H1 (cell line): ENCODE results near the gene TFAP2E. TPM values are rescaled to one million over a fixed set of nuclear protein-coding genes. Genes with fewer than 3 reads are reported as not detected.

Experiments
- CTCF ChIA-PET: fragments of 300-600 bp; sonication (Branson Sonifier 250); formaldehyde crosslinking; loops from one replicate; lab custom pipeline; 2021; ENCODE audit not compliant: partially characterized antibody; lab: Charles Lee
- POLR2A ChIA-PET: fragments of 300-600 bp; sonication (Branson Sonifier 250); formaldehyde crosslinking; loops from one replicate; lab custom pipeline; 2021; ENCODE audit warnings: inconsistent platforms; ENCODE audit not compliant: partially characterized antibody; lab: Charles Lee
- DNase-seq, 2 experiments: peaks; one replicate each; pipeline versions ENCODE4 v3.0.0 to v3.0.0-alpha.2; 2010 to 2022; ENCODE audit warnings: low spot score in 2 of 2, low read depth in 1 of 2, mixed read lengths in 1 of 2
- FAIRE-seq: peaks from 2 replicates; lab custom pipeline; 2011; peaks lifted over from hg19 to GRCh38; lab: Jason Lieb, UNC
- H2AFZ ChIP-seq: 2 replicates; pipeline ENCODE4 v1.8.1; 2012; ENCODE audit warnings: low read length, inconsistent platforms
- H2AK5ac ChIP-seq: 2 replicates; pipeline ENCODE4 v1.6.1; 2013; ENCODE audit warnings: low read depth, low read length
- H2BK120ac ChIP-seq: replicated peaks from 2 replicates; pipeline ENCODE3; 2013; ENCODE audit warnings: low read depth, low read length, inconsistent platforms
- H2BK12ac ChIP-seq: 2 replicates; pipeline ENCODE4 v1.6.1; 2013; ENCODE audit warnings: low read depth, low read length
- H2BK15ac ChIP-seq: 2 replicates; pipeline ENCODE4 v1.6.1; 2013; ENCODE audit warnings: low read length
- H2BK20ac ChIP-seq: 2 replicates; pipeline ENCODE4 v1.6.1; 2013; ENCODE audit warnings: low read length
- H2BK5ac ChIP-seq: 2 replicates; pipeline ENCODE4 v1.6.1; 2013; ENCODE audit warnings: low read depth, low read length
- H3K14ac ChIP-seq: 2 replicates; pipeline ENCODE4 v1.6.1; 2013; ENCODE audit warnings: inconsistent platforms; ENCODE audit not compliant: insufficient read length
- H3K18ac ChIP-seq: 2 replicates; pipeline ENCODE4 v1.6.1; 2013; ENCODE audit warnings: low read length; ENCODE audit errors: extremely low read depth
- H3K23ac ChIP-seq: 2 replicates; pipeline ENCODE4 v1.6.1; 2013; ENCODE audit warnings: inconsistent platforms; ENCODE audit not compliant: insufficient read length
- H3K23me2 ChIP-seq: 2 replicates; pipeline ENCODE4 v1.6.1; 2013; ENCODE audit warnings: low read depth, low read length
- H3K27ac ChIP-seq: 2 replicates; pipeline ENCODE4 v1.6.1; 2011; ENCODE audit warnings: low read depth, low read length, inconsistent platforms
- H3K27me3 ChIP-seq, 4 experiments: replicated peaks in 1 of 4; 1 replicate in 1 of 4; 2 replicates in 3 of 4; pipeline versions ENCODE4 v1.6.1 to v1.8.1; 2011 to 2013; ENCODE audit warnings: low read length in 3 of 4, mild to moderate bottlenecking in 3 of 4, inconsistent platforms in 2 of 4, mixed read lengths in 2 of 4, moderate library complexity in 1 of 4; ENCODE audit not compliant: control insufficient read depth in 3 of 4, insufficient read depth in 3 of 4; ENCODE audit errors: extremely low read depth in 1 of 4
- H3K36me3 ChIP-seq, 4 experiments: 2 replicates each; pipeline versions ENCODE4 v1.6.1 to v1.8.1; 2011 to 2013; ENCODE audit warnings: mild to moderate bottlenecking in 4 of 4, low read length in 3 of 4, moderate library complexity in 2 of 4, control low read depth in 1 of 4, inconsistent platforms in 1 of 4; ENCODE audit not compliant: insufficient read depth in 4 of 4, control insufficient read depth in 2 of 4
- H3K4ac ChIP-seq: replicated peaks from 2 replicates; pipeline ENCODE3; 2013; ENCODE audit warnings: low read length, low read depth, mixed read lengths, inconsistent platforms; ENCODE audit not compliant: insufficient read length
- H3K4me1 ChIP-seq, 4 experiments: replicated peaks in 1 of 4; 1 replicate in 1 of 4; 2 replicates in 3 of 4; pipeline versions ENCODE4 v1.6.1 to v1.8.1; 2011 to 2013; ENCODE audit warnings: low read length in 3 of 4, inconsistent platforms in 2 of 4, mixed read lengths in 1 of 4; ENCODE audit not compliant: insufficient read depth in 4 of 4, control insufficient read depth in 3 of 4
- H3K4me2 ChIP-seq, 2 experiments: 2 replicates each; pipeline versions ENCODE4 v1.6.1 to v1.8.1; 2011 to 2013; ENCODE audit warnings: low read depth in 2 of 2, low read length in 2 of 2, control low read depth in 1 of 2, inconsistent platforms in 1 of 2, mild to moderate bottlenecking in 1 of 2; ENCODE audit not compliant: insufficient read depth in 1 of 2
- H3K4me3 ChIP-seq, 4 experiments: fragments of 200-600, 300-600 bp in 1 of 4; sonication (generic), shearing (Covaris generic), sonication (Bioruptor Twin) in 1 of 4; 2 replicates each; pipeline versions ENCODE4 v1.5.1 to v1.8.1; 2011 to 2016; ENCODE audit warnings: low read length in 4 of 4, low read depth in 3 of 4, control low read depth in 2 of 4, inconsistent platforms in 2 of 4, mild to moderate bottlenecking in 2 of 4, mixed read lengths in 1 of 4, moderate library complexity in 1 of 4; ENCODE audit not compliant: insufficient read depth in 2 of 4; ENCODE audit errors: extremely low read depth in 1 of 4
- H3K56ac ChIP-seq: replicated peaks from 2 replicates; pipeline ENCODE3; 2013; ENCODE audit warnings: low read depth, mild to moderate bottlenecking, mixed read lengths, low read length, inconsistent platforms; ENCODE audit not compliant: insufficient read length
- H3K79me1 ChIP-seq: 2 replicates; pipeline ENCODE4 v1.6.1; 2013; ENCODE audit warnings: low read depth, low read length, control low read depth
- H3K79me2 ChIP-seq, 2 experiments: 2 replicates each; pipeline versions ENCODE4 v1.6.1 to v1.8.1; 2012 to 2013; ENCODE audit warnings: low read length in 2 of 2, mild to moderate bottlenecking in 2 of 2, inconsistent platforms in 1 of 2; ENCODE audit not compliant: insufficient read depth in 2 of 2, control insufficient read depth in 1 of 2
- H3K9ac ChIP-seq, 4 experiments: replicated peaks in 1 of 4; 1 replicate in 1 of 4; 2 replicates in 3 of 4; pipeline versions ENCODE4 v1.6.1 to v1.8.1; 2011 to 2013; ENCODE audit warnings: low read depth in 3 of 4, low read length in 3 of 4, control low read depth in 2 of 4, mild to moderate bottlenecking in 2 of 4, moderate library complexity in 2 of 4, inconsistent platforms in 1 of 4; ENCODE audit errors: extremely low read depth in 1 of 4
- H3K9me3 ChIP-seq, 2 experiments: 2 replicates each; pipeline versions ENCODE4 v1.6.1 to v1.8.1; 2012 to 2013; ENCODE audit warnings: mild to moderate bottlenecking in 2 of 2, moderate library complexity in 2 of 2, control low read depth in 1 of 2, inconsistent platforms in 1 of 2, low read depth in 1 of 2, low read length in 1 of 2, mixed read lengths in 1 of 2; ENCODE audit not compliant: insufficient read depth in 2 of 2
- H4K20me1 ChIP-seq, 2 experiments: replicated peaks in 1 of 2; 2 replicates each; pipeline versions ENCODE3 to v1.8.1; 2011 to 2013; ENCODE audit warnings: inconsistent platforms in 2 of 2, low read length in 2 of 2, mild to moderate bottlenecking in 1 of 2; ENCODE audit not compliant: insufficient read depth in 2 of 2, control insufficient read depth in 1 of 2
- H4K5ac ChIP-seq: 2 replicates; pipeline ENCODE4 v1.6.1; 2013; ENCODE audit warnings: low read length, low read depth, mixed read lengths, inconsistent platforms; ENCODE audit not compliant: insufficient read length
- H4K8ac ChIP-seq: 2 replicates; pipeline ENCODE4 v1.8.0; 2013; ENCODE audit warnings: mild to moderate bottlenecking, moderate library complexity, low read length, inconsistent platforms; ENCODE audit not compliant: insufficient read depth; ENCODE audit errors: extremely low read depth
- H4K91ac ChIP-seq: replicated peaks from 2 replicates; pipeline ENCODE3; 2013; ENCODE audit warnings: low read length, mixed read lengths, inconsistent platforms; ENCODE audit not compliant: insufficient read length
- BACH1 ChIP-seq: IDR thresholded peaks from 2 replicates; pipeline ENCODE4 v1.6.1; 2012; ENCODE audit warnings: low read length, improper control_type of control experiment
- BCL11A ChIP-seq, 2 experiments: IDR thresholded peaks; one replicate each; pipeline ENCODE4 v1.6.1; 2011; ENCODE audit warnings: low read depth in 2 of 2, low read length in 2 of 2, mild to moderate bottlenecking in 2 of 2
- BRCA1 ChIP-seq: IDR thresholded peaks from 2 replicates; pipeline ENCODE4 v1.6.1; 2012; ENCODE audit warnings: low read depth, low read length, improper control_type of control experiment
- EP300 ChIP-seq, 2 experiments: IDR thresholded peaks; 1 replicate in 1 of 2; 2 replicates in 1 of 2; pipeline ENCODE4 v1.6.1; 2011 to 2012; ENCODE audit warnings: low read depth in 2 of 2, low read length in 2 of 2, mild to moderate bottlenecking in 2 of 2, borderline replicate concordance in 1 of 2, inconsistent platforms in 1 of 2, moderate library complexity in 1 of 2
- FOSL1 ChIP-seq: IDR thresholded peaks from 2 replicates; pipeline ENCODE4 v1.6.1; 2011; ENCODE audit warnings: mild to moderate bottlenecking, low read depth, low read length, moderate library complexity; ENCODE audit not compliant: insufficient read depth
- NRF1 ChIP-seq: IDR thresholded peaks from 2 replicates; pipeline ENCODE4 v1.6.1; 2011; ENCODE audit warnings: mild to moderate bottlenecking, low read depth, low read length, improper control_type of control experiment
- POLR2A ChIP-seq, 2 experiments: IDR thresholded peaks; 1 replicate in 1 of 2; 2 replicates in 1 of 2; pipeline ENCODE4 v1.6.1; 2011; ENCODE audit warnings: low read depth in 2 of 2, low read length in 2 of 2, mild to moderate bottlenecking in 2 of 2; ENCODE audit errors: control extremely low read depth in 1 of 2
- POLR2AphosphoS5 ChIP-seq: IDR thresholded peaks from 2 replicates; pipeline ENCODE4 v1.6.1; 2011; ENCODE audit warnings: low read depth, low read length
- RXRA ChIP-seq: IDR thresholded peaks from 2 replicates; pipeline ENCODE4 v1.6.1; 2011; ENCODE audit warnings: low read depth, mild to moderate bottlenecking, low read length, moderate library complexity; ENCODE audit not compliant: insufficient read depth
- TAF1 ChIP-seq: IDR thresholded peaks from 2 replicates; pipeline ENCODE4 v1.6.1; 2011; ENCODE audit warnings: mild to moderate bottlenecking, low read depth, low read length
- TEAD4 ChIP-seq: IDR thresholded peaks from 2 replicates; pipeline ENCODE4 v1.6.1; 2012; ENCODE audit warnings: low read depth, low read length, inconsistent platforms, mixed read lengths
- WGBS, 2 experiments: shearing (Covaris generic) in 1 of 2; methylation state at CpG; one replicate each; pipeline versions ENCODE4 v1.1.6 to v1.1.7; 2013 to 2015; ENCODE audit warnings: low lambda C conversion rate in 2 of 2, mixed read lengths in 2 of 2, inconsistent platforms in 1 of 2, low coverage in 1 of 2, missing lambda C conversion rate in 1 of 2; ENCODE audit not compliant: insufficient replicate concordance in 2 of 2, insufficient coverage in 1 of 2, insufficient read length in 1 of 2; ENCODE audit errors: extremely low coverage in 1 of 2, missing lambda C conversion rate in 1 of 2; 5-methylcytosine and 5-hydroxymethylcytosine counted together
- polyA plus RNA-seq, 7 experiments: library from polyadenylated mRNA; depleted of rRNA in 3 of 7; stranded (reverse) in 5 of 7; unstranded in 2 of 7; fragments of >200 nt in 5 of 7; fragments of 200-250 nt in 2 of 7; gene quantifications; 1 replicate in 5 of 7; 2 replicates in 1 of 7; 4 replicates in 1 of 7; pipeline versions ENCODE4 v1.2.1 to v1.2.3, GENCODE V29; 2011 to 2013; ENCODE audit warnings: missing spikeins in 2 of 7, mixed read lengths in 2 of 7
- total RNA-seq: library from RNA; stranded (reverse); fragmentation: NEBNext Ultra II Directional; extraction: Animal tissue kit (Norgen Biotek cat#: 25700); gene quantifications from 2 replicates; pipeline ENCODE4 v1.2.1, GENCODE V29; 2021
- TF ChIP-seq, protein P1 (sequence below): IDR thresholded peaks from 2 replicates; pipeline ENCODE4 v1.6.1; 2011; ENCODE audit warnings: low read length, improper control_type of control experiment
- TF ChIP-seq, protein P2 (sequence below): IDR thresholded peaks from 2 replicates; pipeline ENCODE4 v1.6.1; 2012; ENCODE audit warnings: inconsistent platforms

Gene TFAP2E
- total and polyA plus RNA-seq, 2 of the 8 experiments (the other 6 are each of a cell fraction or from before 2014, with no cell fraction given), result 0.24 to 0.50 TPM

- no peak overlapping the region for H3K23ac ChIP-seq
- CTCF ChIA-PET, result interaction anchor here (2.7 kb wide), 1 partner anchor 88 kb away, joined by 16 read pairs; no protein-coding TSS in a partner anchor
- H4K8ac ChIP-seq, result no peak overlapping the region
- no peak overlapping the region for H2BK15ac ChIP-seq
- H3K4ac ChIP-seq, result no peak overlapping the region
- H2AFZ ChIP-seq, result no peak overlapping the region
- FAIRE-seq, result no peak
- 80% methylated on average over 1 of the region's 1 CpG; no CpG with 5 or more reads in 1 of the 2 experiments for WGBS, 2 experiments
- peaks cover 0 to 88% of the 10 kb centered on the region in 2 experiments; a peak in 3 of 4 replicates for H3K79me2 ChIP-seq
- no peak overlapping the region for H4K91ac ChIP-seq
- peaks cover 6% of the 10 kb centered on the region; the same call in 1 of the 2 replicates for H3K79me1 ChIP-seq
- POLR2A ChIA-PET, result interaction anchor here (0.5 to 1.3 kb wide), 5 partner anchors 12 to 88 kb away, joined by 3 to 4 read pairs (median 3); no protein-coding TSS in a partner anchor
- no peak overlapping the region for H3K4me3 ChIP-seq
- no peak overlapping the region for H2BK20ac ChIP-seq
- no peaks in the 10 kb centered on the region for H3K23me2 ChIP-seq
- H2AK5ac ChIP-seq, result no peak overlapping the region
- no peak overlapping the region for H2BK120ac ChIP-seq
- no peaks in the 10 kb centered on the region for H3K27me3 ChIP-seq
- H3K36me3 ChIP-seq, result peaks cover 0 to 15% (median 5%) of the 10 kb centered on the region in 4 experiments; a peak in 3 of 8 replicates
- H3K9me3 ChIP-seq, result no peaks in the 10 kb centered on the region
- H3K9ac ChIP-seq, result no peak overlapping the region
- H4K20me1 ChIP-seq, result peaks cover 0 to 2% of the 10 kb centered on the region in 2 experiments
- no peak overlapping the region for H3K56ac ChIP-seq
- no peak overlapping the region for H3K18ac ChIP-seq
- H2BK12ac ChIP-seq, result no peak overlapping the region
- peaks cover 0 to 6% (median 5%) of the 10 kb centered on the region in 4 experiments; a peak in 4 of 7 replicates for H3K4me1 ChIP-seq
- no peak overlapping the region for H4K5ac ChIP-seq
- DNase-seq, result no peak
- TF ChIP-seq EP300 (IDR thresholded peaks at IDR 0.05; ENCODE audit: borderline replicate concordance in 1 of 2, low read depth in 2 of 2, low read length in 2 of 2), result no peak
- no peak for TF ChIP-seq RXRA
- TF ChIP-seq, protein P1, sequence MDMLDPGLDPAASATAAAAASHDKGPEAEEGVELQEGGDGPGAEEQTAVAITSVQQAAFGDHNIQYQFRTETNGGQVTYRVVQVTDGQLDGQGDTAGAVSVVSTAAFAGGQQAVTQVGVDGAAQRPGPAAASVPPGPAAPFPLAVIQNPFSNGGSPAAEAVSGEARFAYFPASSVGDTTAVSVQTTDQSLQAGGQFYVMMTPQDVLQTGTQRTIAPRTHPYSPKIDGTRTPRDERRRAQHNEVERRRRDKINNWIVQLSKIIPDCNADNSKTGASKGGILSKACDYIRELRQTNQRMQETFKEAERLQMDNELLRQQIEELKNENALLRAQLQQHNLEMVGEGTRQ, result no peak
- TF ChIP-seq BACH1, result no peak
- no peak for TF ChIP-seq FOSL1
- no peak for TF ChIP-seq NRF1
- no peak for TF ChIP-seq TEAD4
- TF ChIP-seq, protein P2, sequence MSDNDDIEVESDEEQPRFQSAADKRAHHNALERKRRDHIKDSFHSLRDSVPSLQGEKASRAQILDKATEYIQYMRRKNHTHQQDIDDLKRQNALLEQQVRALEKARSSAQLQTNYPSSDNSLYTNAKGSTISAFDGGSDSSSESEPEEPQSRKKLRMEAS, result no peak
- TF ChIP-seq BRCA1, result no peak
- TF ChIP-seq POLR2A (IDR thresholded peaks at IDR 0.05; ENCODE audit: control extremely low read depth in 1 of 2, low read depth in 2 of 2, low read length in 2 of 2), result no peak
- no peak for TF ChIP-seq BCL11A (IDR thresholded peaks at IDR 0.05; ENCODE audit: low read depth in 2 of 2, low read length in 2 of 2)
- no peak for TF ChIP-seq POLR2AphosphoS5
- TF ChIP-seq TAF1, result no peak
- no peak overlapping the region for H3K14ac ChIP-seq
- no peak overlapping the region for H2BK5ac ChIP-seq
- H3K4me2 ChIP-seq, result no peak overlapping the region
- no peak overlapping the region for H3K27ac ChIP-seq
Observed at GRCh38 chr1:35539824-35540261, 33.3 kb upstream of the TFAP2E start.
